Measurements from ENCODE around the gene CBLC. TPM values are rescaled to one million over a fixed set of nuclear protein-coding genes. Genes with fewer than 3 reads are reported as not detected.

The CBLC gene
- total and polyA plus RNA-seq, 2 donors (not counting 1 experiment from before 2014, with no cell fraction given), result not detected

DNA sequence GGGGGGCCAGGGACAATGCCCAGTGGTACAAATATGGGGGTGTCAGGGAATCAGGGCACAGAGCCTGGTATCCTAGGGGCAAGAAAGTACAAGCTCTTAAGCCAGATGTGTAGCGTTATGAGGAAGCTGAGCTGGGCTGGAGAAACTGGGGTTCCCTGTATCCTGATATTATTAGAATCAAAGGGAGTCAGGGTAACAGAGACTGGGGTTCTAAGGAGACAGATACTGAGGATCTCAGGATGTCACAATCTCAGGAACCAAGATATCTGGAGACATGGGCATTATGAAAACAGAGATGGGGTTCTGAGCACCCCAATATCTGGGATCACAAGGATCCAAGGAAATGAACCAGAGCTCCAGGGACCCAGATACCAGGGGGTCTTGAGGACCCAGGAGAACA lies 28.4 kb upstream of the CBLC start:
- 7% methylated on average over 1 of the region's 1 CpG for WGBS (ENCODE audit: insufficient coverage)
- H3K27ac Mint-ChIP-seq, result peak overlapping the region; percentile 76
- no peak for DNase-seq
- ChIA-PET POLR2A (interaction anchor here (0.6 to 6.2 kb wide), 4 partner anchors 18 to 1174 kb away, joined by 3 to 65 read pairs (median 3); no protein-coding TSS in a partner anchor), CTCF (interaction anchor here (4.0 to 6.2 kb wide), 2 partner anchors 21 to 25 kb away, joined by 23 to 84 read pairs; no protein-coding TSS in a partner anchor)
- intact Hi-C loops (cut with micrococcal nuclease), result no loop called here
- H3K27me3 Mint-ChIP-seq, result no peaks in the 10 kb centered on the region
- no peak overlapping the region for H2AFZ ChIP-seq (ENCODE audit: insufficient read depth, low read depth, low read length, poor library complexity, severe bottlenecking)
- peaks cover 2 to 9% of the 10 kb centered on the region in 2 experiments for H3K36me3 ChIP-seq (replicated peaks in 1 of 2; ENCODE audit: control extremely low read depth in 1 of 2, control insufficient read depth in 1 of 2, extremely low read depth in 1 of 2, insufficient read depth in 2 of 2, low read length in 1 of 2)
- H3K4me3 Mint-ChIP-seq, result peak overlapping the region; percentile 97
- H3K4me2 ChIP-seq (replicated peaks; ENCODE audit: low read depth, low read length, poor library complexity, severe bottlenecking), result peak overlapping the region; percentile 86
- no peaks in the 10 kb centered on the region for H4K20me1 ChIP-seq (ENCODE audit: control insufficient read depth, insufficient read depth, low read length, poor library complexity, severe bottlenecking)
- no peak for ATAC-seq (ENCODE audit: low read depth)
- no peaks in the 10 kb centered on the region for H3K27me3 ChIP-seq (replicated peaks in 1 of 4; ENCODE audit: control extremely low read depth in 1 of 4, control insufficient read depth in 3 of 4, insufficient read depth in 4 of 4, low read length in 3 of 4)
- peak overlapping the region; percentile 73 for H3K9ac ChIP-seq (ENCODE audit: low read length)
- peaks cover 53 to 68% of the 10 kb centered on the region in 2 donors for H3K4me1 ChIP-seq (ENCODE audit: control insufficient read depth in 2 of 2, insufficient read depth in 2 of 2, low read length in 2 of 2)
- TF ChIP-seq EZH2 (IDR thresholded peaks at IDR 0.05; ENCODE audit: borderline replicate concordance, insufficient read depth, low read depth, low read length, poor library complexity, severe bottlenecking), result no peak
- TF ChIP-seq, protein P1, sequence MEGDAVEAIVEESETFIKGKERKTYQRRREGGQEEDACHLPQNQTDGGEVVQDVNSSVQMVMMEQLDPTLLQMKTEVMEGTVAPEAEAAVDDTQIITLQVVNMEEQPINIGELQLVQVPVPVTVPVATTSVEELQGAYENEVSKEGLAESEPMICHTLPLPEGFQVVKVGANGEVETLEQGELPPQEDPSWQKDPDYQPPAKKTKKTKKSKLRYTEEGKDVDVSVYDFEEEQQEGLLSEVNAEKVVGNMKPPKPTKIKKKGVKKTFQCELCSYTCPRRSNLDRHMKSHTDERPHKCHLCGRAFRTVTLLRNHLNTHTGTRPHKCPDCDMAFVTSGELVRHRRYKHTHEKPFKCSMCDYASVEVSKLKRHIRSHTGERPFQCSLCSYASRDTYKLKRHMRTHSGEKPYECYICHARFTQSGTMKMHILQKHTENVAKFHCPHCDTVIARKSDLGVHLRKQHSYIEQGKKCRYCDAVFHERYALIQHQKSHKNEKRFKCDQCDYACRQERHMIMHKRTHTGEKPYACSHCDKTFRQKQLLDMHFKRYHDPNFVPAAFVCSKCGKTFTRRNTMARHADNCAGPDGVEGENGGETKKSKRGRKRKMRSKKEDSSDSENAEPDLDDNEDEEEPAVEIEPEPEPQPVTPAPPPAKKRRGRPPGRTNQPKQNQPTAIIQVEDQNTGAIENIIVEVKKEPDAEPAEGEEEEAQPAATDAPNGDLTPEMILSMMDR (IDR thresholded peaks at IDR 0.05), result no peak
- H3K4me3 ChIP-seq (ENCODE audit: control extremely low read depth in 1 of 5, extremely low read depth in 1 of 5, insufficient read depth in 1 of 5, low read depth in 2 of 5, low read length in 4 of 5), result peak overlapping the region; percentile 48 to 78 (median 72)
- H3K79me2 ChIP-seq (ENCODE audit: control insufficient read depth, insufficient read depth, low read length), result no peaks in the 10 kb centered on the region
- no peaks in the 10 kb centered on the region for H3K9me3 ChIP-seq (ENCODE audit: control extremely low read depth in 1 of 3, control insufficient read depth in 2 of 3, insufficient read depth in 1 of 3, low read length in 2 of 3)
- H3K4me1 Mint-ChIP-seq, result peaks cover 63% of the 10 kb centered on the region
- H3K27ac ChIP-seq (ENCODE audit: low read length in 2 of 2), result peak overlapping the region; percentile 74 to 92
- H3K9me3 Mint-ChIP-seq (ENCODE audit: insufficient read depth), result no peaks in the 10 kb centered on the region

GRCh38 chr19:44749994-44750393 lies 27.7 kb upstream of the CBLC start:
- no peak overlapping the region for H2AFZ ChIP-seq (ENCODE audit: insufficient read depth, low read depth, low read length, poor library complexity, severe bottlenecking)
- 82% methylated on average over 2 of the region's 10 CpGs for WGBS (ENCODE audit: insufficient coverage)
- no peak for ATAC-seq (ENCODE audit: low read depth)
- TF ChIP-seq, protein P1 (IDR thresholded peaks at IDR 0.05), result no peak
- TF ChIP-seq EZH2 (IDR thresholded peaks at IDR 0.05; ENCODE audit: borderline replicate concordance, insufficient read depth, low read depth, low read length, poor library complexity, severe bottlenecking), result no peak
- H3K27me3 ChIP-seq (replicated peaks in 1 of 4; ENCODE audit: control extremely low read depth in 1 of 4, control insufficient read depth in 3 of 4, insufficient read depth in 4 of 4, low read length in 3 of 4), result no peaks in the 10 kb centered on the region
- H3K36me3 ChIP-seq (replicated peaks in 1 of 2; ENCODE audit: control extremely low read depth in 1 of 2, control insufficient read depth in 1 of 2, extremely low read depth in 1 of 2, insufficient read depth in 2 of 2, low read length in 1 of 2), result peaks cover 2 to 9% of the 10 kb centered on the region in 2 experiments
- H3K9me3 ChIP-seq (ENCODE audit: control extremely low read depth in 1 of 3, control insufficient read depth in 2 of 3, insufficient read depth in 1 of 3, low read length in 2 of 3), result no peaks in the 10 kb centered on the region
- no peak for DNase-seq
- intact Hi-C loops (cut with micrococcal nuclease), result loop anchor here (5.0 kb wide), 2 partner anchors 252 to 327 kb away; partner anchors contain the start of genes GEMIN7, RELB and ZNF296
- no peaks in the 10 kb centered on the region for H3K9me3 Mint-ChIP-seq (ENCODE audit: insufficient read depth)
- H3K4me2 ChIP-seq (replicated peaks; ENCODE audit: low read depth, low read length, poor library complexity, severe bottlenecking), result peak overlapping the region; percentile 86
- peaks cover 58 to 75% of the 10 kb centered on the region in 2 donors for H3K4me1 ChIP-seq (ENCODE audit: control insufficient read depth in 2 of 2, insufficient read depth in 2 of 2, low read length in 2 of 2)
- H3K27ac ChIP-seq (ENCODE audit: low read length in 2 of 2), result peak overlapping the region; percentile 74 to 92
- no peaks in the 10 kb centered on the region for H4K20me1 ChIP-seq (ENCODE audit: control insufficient read depth, insufficient read depth, low read length, poor library complexity, severe bottlenecking)
- peak overlapping the region; percentile 76 for H3K27ac Mint-ChIP-seq
- ChIA-PET CTCF (interaction anchor here (4.0 to 6.2 kb wide), 2 partner anchors 21 to 26 kb away, joined by 23 to 84 read pairs; no protein-coding TSS in a partner anchor), POLR2A (interaction anchor here (0.7 to 6.2 kb wide), 3 partner anchors 20 to 441 kb away, joined by 3 to 65 read pairs (median 3); no protein-coding TSS in a partner anchor)
- peak overlapping the region; percentile 73 for H3K9ac ChIP-seq (ENCODE audit: low read length)
- H3K4me1 Mint-ChIP-seq, result peaks cover 68% of the 10 kb centered on the region
- H3K4me3 ChIP-seq (ENCODE audit: control extremely low read depth in 1 of 5, extremely low read depth in 1 of 5, insufficient read depth in 1 of 5, low read depth in 2 of 5, low read length in 4 of 5), result peak overlapping the region; percentile 48 to 78 (median 72)
- no peaks in the 10 kb centered on the region for H3K27me3 Mint-ChIP-seq
- peaks cover 1% of the 10 kb centered on the region for H3K79me2 ChIP-seq (ENCODE audit: control insufficient read depth, insufficient read depth, low read length)
- peak overlapping the region; percentile 97 for H3K4me3 Mint-ChIP-seq

All from B cell (primary cell).